Measurements from ENCODE around the gene SLC26A8. TPM values are rescaled to one million over a fixed set of nuclear protein-coding genes. Genes with fewer than 3 reads are reported as not detected.

Gene SLC26A8
- total RNA-seq, 1 experiment from 2014 or later = not detected

DNA sequence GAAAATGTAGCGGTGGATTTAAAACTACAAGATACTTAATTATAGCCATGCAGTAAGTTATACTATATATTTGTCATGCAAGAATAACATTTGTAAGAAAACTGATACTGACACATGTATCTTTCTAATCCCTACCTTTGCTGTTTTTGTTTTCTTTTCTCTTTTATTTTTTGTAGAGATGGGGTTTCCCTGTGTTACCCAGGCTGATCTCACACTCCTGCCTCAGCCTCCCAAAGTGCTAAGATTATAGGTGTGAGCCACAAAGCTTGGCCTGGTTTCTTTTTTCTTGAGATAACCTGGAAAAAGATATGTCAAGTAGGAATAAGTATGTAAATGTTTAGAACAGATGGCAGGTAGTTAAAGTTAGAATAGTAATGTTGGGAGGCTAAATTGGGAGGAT lies 47.3 kb upstream of the SLC26A8 start:
- intact Hi-C loops (cut with micrococcal nuclease) = no loop called here
- Histone ChIP-seq H3K9ac (ENCODE audit: low read length) (no peak overlapping the region), H3K27me3 (ENCODE audit: insufficient read depth, low read length) (no peaks in the 10 kb centered on the region), H3K4me2 (ENCODE audit: low read length) (no peak overlapping the region), H4K20me1 (ENCODE audit: insufficient read depth) (no peaks in the 10 kb centered on the region), H3K36me3 (ENCODE audit: control insufficient read depth in 1 of 2, insufficient read depth in 2 of 2, low read length in 2 of 2) (no peaks in the 10 kb centered on the region), H3K79me2 (ENCODE audit: insufficient read depth, low read length) (peaks cover 41% of the 10 kb centered on the region), H2AFZ (ENCODE audit: low read depth, low read length, poor library complexity, severe bottlenecking) (no peak overlapping the region), H3K27ac (ENCODE audit: low read depth, low read length) (no peak overlapping the region), H3K4me1 (ENCODE audit: control insufficient read depth in 1 of 2, insufficient read depth in 2 of 2, low read length in 2 of 2) (no peaks in the 10 kb centered on the region), H3K9me2 (ENCODE audit: insufficient read depth) (no peaks in the 10 kb centered on the region), H3K9me3 (ENCODE audit: control insufficient read depth in 1 of 2, insufficient read depth in 1 of 2, low read depth in 1 of 2, low read length in 2 of 2) (no peaks in the 10 kb centered on the region), H3K4me3 (replicated peaks in 1 of 2; ENCODE audit: low read depth in 1 of 2, low read length in 2 of 2) (no peak overlapping the region)
- ChIA-PET RAD21 (ENCODE audit: low non-redundant PET in 1 of 2, low total read pairs in 2 of 2, uncharacterized antibody in 2 of 2, unreplicated experiment in 2 of 2) (no interaction called here), POLR2A (no interaction called here), CTCF (no interaction called here)
- BruUV-seq (replicated peaks) = no TSS peak
- ATAC-seq (no peak), DNase-seq (ENCODE audit: low read depth, low spot score) (no peak)
- TF ChIP-seq ZNF274 (IDR thresholded peaks at IDR 0.05; ENCODE audit: low read depth, low read length) (no peak), TCF7L2 (IDR thresholded peaks at IDR 0.05; ENCODE audit: borderline replicate concordance, extremely low read depth, insufficient read depth, insufficient read length) (no peak), ZBTB33 (IDR thresholded peaks at IDR 0.05; ENCODE audit: extremely low read depth, insufficient replicate concordance, low read length) (no peak), CEBPB (IDR thresholded peaks at IDR 0.05; ENCODE audit: low read depth) (no peak), MAX (IDR thresholded peaks at IDR 0.05) (no peak), POLR2AphosphoS5 (IDR thresholded peaks at IDR 0.05; ENCODE audit: low read depth, low read length) (no peak), FOSL1 (IDR thresholded peaks at IDR 0.05; ENCODE audit: low read depth) (no peak), YY1 (IDR thresholded peaks at IDR 0.05; ENCODE audit: extremely low read depth, insufficient replicate concordance, low read depth, low read length) (no peak), SP1 (IDR thresholded peaks at IDR 0.05; ENCODE audit: low read depth) (no peak)

All from HCT116 (cell line).